ENCODE data around the gene SORCS2. TPM values are rescaled to one million over a fixed set of nuclear protein-coding genes. Genes with fewer than 3 reads are reported as not detected.

The SORCS2 gene
- total and polyA plus RNA-seq, 12 donors = 0.67 to 15.5 (median 1.3) TPM

GRCh38 chr4:7234355-7235029 is 42.2 kb downstream of the SORCS2 start:
- H3K36me3 ChIP-seq (replicated peaks in 1 of 2) = no peaks in the 10 kb centered on the region
- H3K9me3 ChIP-seq (replicated peaks in 1 of 3) = no peaks in the 10 kb centered on the region
- H3K27ac ChIP-seq = no peak overlapping the region
- H3K27me3 ChIP-seq = no peaks in the 10 kb centered on the region
- no peak for DNase-seq
- H3K4me3 ChIP-seq = no peak overlapping the region
- H3K4me1 ChIP-seq (replicated peaks in 1 of 2) = no peaks in the 10 kb centered on the region
- 72 to 91% (median 79%) methylated on average over 9 to 14 of the region's 14 CpGs for WGBS, 4 donors
- intact Hi-C loops (cut with DNase I) = no loop called here
- TF ChIP-seq POLR2A (IDR thresholded peaks at IDR 0.05) = no peak
- TF ChIP-seq CTCF (IDR thresholded peaks at IDR 0.05) = no peak

GRCh38 chr4:7235030-7235380 is 42.7 kb downstream of the SORCS2 start:
- 88 to 93% (median 92%) methylated on average over 14 of the region's 14 CpGs for WGBS, 4 donors
- Histone ChIP-seq H3K4me1 (replicated peaks in 1 of 2) (no peaks in the 10 kb centered on the region), H3K4me3 (no peak overlapping the region), H3K27ac (no peak overlapping the region), H3K36me3 (replicated peaks in 1 of 2) (no peaks in the 10 kb centered on the region), H3K27me3 (no peaks in the 10 kb centered on the region), H3K9me3 (replicated peaks in 1 of 3) (no peaks in the 10 kb centered on the region)
- no peak for DNase-seq
- no peak for TF ChIP-seq CTCF (IDR thresholded peaks at IDR 0.05)
- no peak for TF ChIP-seq POLR2A (IDR thresholded peaks at IDR 0.05)
- intact Hi-C loops (cut with DNase I) = no loop called here

- H3K27me3 ChIP-seq = no peaks in the 10 kb centered on the region
- H3K4me3 ChIP-seq = no peak overlapping the region
- WGBS, 4 donors = 24 to 59% (median 49%) methylated on average over 3 to 4 of the region's 4 CpGs
- no peaks in the 10 kb centered on the region for H3K9me3 ChIP-seq (replicated peaks in 1 of 3)
- intact Hi-C loops (cut with DNase I) = no loop called here
- H3K36me3 ChIP-seq (replicated peaks in 1 of 2) = no peaks in the 10 kb centered on the region
- H3K27ac ChIP-seq = peak overlapping the region in 1 of 5 donors; percentile 34
- no peaks in the 10 kb centered on the region for H3K4me1 ChIP-seq (replicated peaks in 1 of 2)
- no peak for TF ChIP-seq CTCF (IDR thresholded peaks at IDR 0.05)
- TF ChIP-seq POLR2A (IDR thresholded peaks at IDR 0.05) = no peak
- DNase-seq = no peak
Measured at GRCh38 chr4:7236847-7237246, 44.5 kb downstream of the SORCS2 start.

GRCh38 chr4:7237873-7238272 is 45.5 kb downstream of the SORCS2 start:
- 81 to 87% (median 84%) methylated on average over 6 of the region's 6 CpGs for WGBS, 4 donors
- H3K27me3 ChIP-seq = no peaks in the 10 kb centered on the region
- no peak overlapping the region for H3K27ac ChIP-seq
- H3K36me3 ChIP-seq (replicated peaks in 1 of 2) = no peaks in the 10 kb centered on the region
- no peaks in the 10 kb centered on the region for H3K9me3 ChIP-seq (replicated peaks in 1 of 3)
- H3K4me3 ChIP-seq = no peak overlapping the region
- no peak for DNase-seq
- no peak for TF ChIP-seq POLR2A (IDR thresholded peaks at IDR 0.05)
- TF ChIP-seq CTCF (IDR thresholded peaks at IDR 0.05) = no peak
- intact Hi-C loops (cut with DNase I) = no loop called here
- H3K4me1 ChIP-seq (replicated peaks in 1 of 2) = no peaks in the 10 kb centered on the region
